MM.1S (cell line): ENCODE measurements around the gene PEA15.

Experiments used
- DNase-seq: peaks from one replicate; pipeline ENCODE4 v3.0.0-alpha.2; 2015
- H2AFZ ChIP-seq: fragments of 300-600 bp; sonication (generic); 2 replicates; pipeline ENCODE4 v1.6.0; 2016; ENCODE audit warnings: antibody characterized with exemption, low read length
- H3F3A ChIP-seq: fragments of 300-600 bp; sonication (generic); 2 replicates; pipeline ENCODE4 v1.6.1; 2016; ENCODE audit warnings: mild to moderate bottlenecking, antibody characterized with exemption, low read length, moderate library complexity, mixed read lengths; ENCODE audit not compliant: insufficient read depth
- H3K27ac ChIP-seq: fragments of 300-600 bp; sonication (generic); 2 replicates; pipeline ENCODE4 v1.5.1; 2016; ENCODE audit warnings: mild to moderate bottlenecking, low read length
- H3K27me3 ChIP-seq: fragments of 300-600 bp; sonication (generic); replicated peaks from 2 replicates; pipeline ENCODE4 v1.6.0; 2016; ENCODE audit warnings: low read length; ENCODE audit not compliant: insufficient read depth
- H3K36me3 ChIP-seq: fragments of 300-600 bp; sonication (generic); replicated peaks from 2 replicates; pipeline ENCODE4 v1.6.1; 2016; ENCODE audit warnings: mild to moderate bottlenecking, low read length, mixed read lengths; ENCODE audit not compliant: insufficient read depth
- H3K4me1 ChIP-seq: fragments of 300-600 bp; sonication (generic); 2 replicates; pipeline ENCODE4 v1.6.1; 2016; ENCODE audit warnings: low read length, mixed read lengths
- H3K4me2 ChIP-seq: fragments of 300-600 bp; sonication (generic); 2 replicates; pipeline ENCODE4 v1.6.0; 2016; ENCODE audit warnings: low read depth, low read length
- H3K4me3 ChIP-seq: fragments of 300-600 bp; sonication (generic); 2 replicates; pipeline ENCODE4 v1.5.1; 2016; ENCODE audit warnings: low read length, mixed read lengths
- H3K79me2 ChIP-seq: fragments of 300-600 bp; sonication (generic); 2 replicates; pipeline ENCODE4 v1.6.1; 2016; ENCODE audit warnings: mixed run types, low read length, mixed read lengths
- H3K9ac ChIP-seq: fragments of 300-600 bp; sonication (generic); 2 replicates; pipeline ENCODE4 v1.6.1; 2016; ENCODE audit warnings: low read length, mixed read lengths
- H3K9me2 ChIP-seq: fragments of 300-600 bp; sonication (generic); replicated peaks from 2 replicates; pipeline ENCODE4 v1.6.1; 2016; ENCODE audit warnings: mild to moderate bottlenecking, low read length, mixed read lengths; ENCODE audit not compliant: insufficient read depth
- H3K9me3 ChIP-seq: fragments of 300-600 bp; sonication (generic); replicated peaks from 2 replicates; pipeline ENCODE4 v1.6.1; 2016; ENCODE audit warnings: mild to moderate bottlenecking, low read length, mixed read lengths; ENCODE audit not compliant: insufficient read depth
- H4K20me1 ChIP-seq: fragments of 300-600 bp; sonication (generic); 2 replicates; pipeline ENCODE4 v1.6.1; 2016; ENCODE audit warnings: mild to moderate bottlenecking, low read length, moderate library complexity, mixed read lengths; ENCODE audit not compliant: insufficient read depth
- CTCF ChIP-seq: fragments of 300-600 bp; sonication (generic); IDR thresholded peaks from 2 replicates; pipeline ENCODE4 v1.5.1; 2016; ENCODE audit warnings: antibody characterized with exemption, low read length, mixed read lengths
- EZH2 ChIP-seq: fragments of 300-600 bp; sonication (generic); optimal IDR thresholded peaks from 2 replicates; pipeline ENCODE3; 2017; ENCODE audit warnings: low read depth, mild to moderate bottlenecking, antibody characterized with exemption, low read length, mixed read lengths
- EZH2phosphoT487 ChIP-seq: fragments of 300-600 bp; sonication (generic); IDR thresholded peaks from 2 replicates; pipeline ENCODE4 v1.6.1; 2018; ENCODE audit warnings: antibody characterized with exemption, low read length

Gene PEA15

DNA sequence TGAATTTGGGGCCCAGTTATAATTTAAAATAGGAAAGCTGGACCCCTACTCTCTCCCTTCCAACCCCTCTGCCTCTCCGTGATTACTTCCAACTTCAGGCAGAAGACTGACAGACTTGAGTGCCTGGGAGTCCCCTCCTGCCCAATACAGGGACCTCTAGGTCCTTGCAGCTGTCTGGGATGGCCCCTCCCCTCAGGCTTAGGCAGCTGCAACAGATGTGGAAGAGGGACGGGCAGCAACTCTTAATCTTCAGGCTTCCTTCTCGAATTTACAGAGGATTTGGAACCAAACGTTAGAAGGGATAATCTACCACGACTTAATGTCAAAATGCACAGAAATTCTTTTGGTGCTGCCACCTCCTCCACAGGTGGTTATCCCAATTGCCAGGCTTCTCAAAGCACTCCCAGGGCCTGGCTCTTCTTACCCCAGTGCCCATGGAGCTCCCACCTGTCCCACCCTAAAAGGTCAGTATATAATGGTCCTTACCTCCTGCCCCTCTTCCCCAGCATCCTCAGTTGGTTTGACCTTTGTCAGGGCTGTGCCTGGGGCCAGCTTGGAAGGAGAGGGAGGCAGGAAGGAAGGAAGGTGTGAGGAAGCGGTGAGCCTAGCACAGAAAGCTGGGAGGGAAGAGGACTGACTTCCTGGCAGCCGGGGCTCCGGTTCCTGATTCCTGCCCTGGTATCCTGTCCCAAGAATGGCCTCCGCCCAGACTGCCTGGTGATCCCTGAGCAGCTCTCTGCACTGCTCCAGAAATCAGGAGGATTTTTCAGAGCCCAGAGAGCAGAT lies 2.8 kb downstream of the PEA15 start:
- Histone ChIP-seq H3K4me2 (no peak overlapping the region), H3K27ac (no peak overlapping the region), H3K79me2 (peaks cover 57% of the 10 kb centered on the region)

DNA sequence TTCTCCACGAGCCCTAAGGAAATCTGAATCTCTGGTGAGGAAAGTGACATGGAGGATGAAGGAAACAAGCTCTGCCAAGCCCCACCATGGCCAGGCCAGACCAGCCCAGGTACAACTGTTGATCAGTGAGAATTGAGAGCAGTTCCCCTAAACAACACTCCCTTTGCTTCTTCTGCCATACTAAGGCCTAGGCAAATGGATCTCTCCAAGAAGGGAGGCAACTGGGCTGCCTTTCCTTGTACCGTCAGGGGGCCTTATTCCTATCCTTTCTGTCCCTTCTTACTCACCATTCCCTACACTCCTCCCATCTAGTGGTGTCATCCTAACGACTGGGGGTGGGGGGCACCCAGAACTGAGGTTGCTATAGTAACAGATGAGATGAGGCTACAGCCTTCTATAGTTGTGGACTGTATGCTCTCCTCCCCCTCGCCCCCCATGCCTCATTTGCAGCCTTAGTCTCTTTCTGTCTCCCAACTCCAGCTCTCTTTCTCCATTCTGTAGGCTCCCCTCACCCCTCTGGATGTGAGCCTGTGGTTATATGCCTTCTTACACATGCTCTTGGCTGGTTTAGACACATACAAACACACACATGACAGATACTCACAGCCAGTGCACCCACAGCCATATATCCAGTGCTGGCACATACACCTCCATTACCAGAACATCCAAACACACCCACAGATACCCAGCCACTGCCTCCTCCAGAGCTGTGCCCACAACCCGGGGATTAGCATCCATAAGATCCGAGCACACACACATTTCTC lies 3.6 kb downstream of the PEA15 start:
- Histone ChIP-seq H3K36me3 (no peaks in the 10 kb centered on the region), H3K79me2 (peaks cover 57% of the 10 kb centered on the region), H2AFZ (no peak overlapping the region), H3K4me2 (no peak overlapping the region), H4K20me1 (no peaks in the 10 kb centered on the region), H3F3A (peaks cover 28% of the 10 kb centered on the region), H3K9me2 (no peaks in the 10 kb centered on the region), H3K4me3 (no peak overlapping the region), H3K4me1 (peaks cover 24% of the 10 kb centered on the region), H3K27me3 (no peaks in the 10 kb centered on the region), H3K9me3 (no peaks in the 10 kb centered on the region), H3K27ac (no peak overlapping the region), H3K9ac (no peak overlapping the region)
- no peak for TF ChIP-seq EZH2
- no peak for TF ChIP-seq CTCF
- TF ChIP-seq EZH2phosphoT487 = no peak
- DNase-seq = no peak

More for the DNA sequence above, 2.8 kb downstream of the PEA15 start:
- Histone ChIP-seq H3K36me3 (no peaks in the 10 kb centered on the region), H3K9ac (no peak overlapping the region), H3K9me3 (no peaks in the 10 kb centered on the region), H3K27me3 (no peaks in the 10 kb centered on the region), H3K9me2 (no peaks in the 10 kb centered on the region), H3F3A (peaks cover 30% of the 10 kb centered on the region), H3K4me1 (peaks cover 24% of the 10 kb centered on the region), H4K20me1 (no peaks in the 10 kb centered on the region), H2AFZ (no peak overlapping the region), H3K4me3 (no peak overlapping the region)
- no peak for DNase-seq
- TF ChIP-seq EZH2phosphoT487 (no peak), CTCF (no peak), EZH2 (no peak)

DNA sequence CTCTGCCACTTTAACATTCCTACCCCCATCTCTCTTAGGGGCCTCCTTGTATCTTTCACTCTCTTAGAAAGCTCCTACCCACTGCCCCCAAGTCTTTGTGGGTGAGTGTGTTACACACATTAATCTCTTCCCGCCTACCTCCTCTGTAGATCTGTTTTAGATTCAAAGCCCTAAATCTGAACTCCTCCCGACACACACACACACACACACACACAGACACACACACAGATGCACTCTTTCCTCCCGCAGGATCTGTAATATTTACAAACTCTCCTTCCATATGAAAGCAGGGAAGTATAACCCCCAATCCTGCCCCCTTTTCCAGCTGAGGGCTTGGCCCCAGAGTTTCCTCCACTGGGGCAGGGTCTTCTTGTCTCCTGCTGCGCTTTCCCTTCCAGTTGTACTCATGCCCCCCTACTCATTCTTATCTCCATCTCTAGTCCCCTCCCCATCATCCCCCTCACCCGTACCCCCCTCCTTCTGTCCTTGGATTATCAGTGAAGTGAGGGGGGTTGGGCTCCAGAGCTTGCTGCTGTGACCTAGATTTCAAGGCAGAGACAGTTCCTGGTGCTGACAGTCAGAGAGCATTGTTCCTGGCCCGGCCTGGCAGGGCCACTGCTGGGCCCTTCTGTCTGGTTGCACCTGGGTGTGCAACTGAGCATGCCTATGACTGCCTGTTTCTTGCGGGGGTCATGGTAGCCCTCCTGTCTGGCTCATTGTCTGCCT lies 4.3 kb downstream of the PEA15 start:
- H3K9me3 ChIP-seq = no peaks in the 10 kb centered on the region
- H3K9me2 ChIP-seq = no peaks in the 10 kb centered on the region
- H3K79me2 ChIP-seq = peaks cover 57% of the 10 kb centered on the region
- H3K27me3 ChIP-seq = no peaks in the 10 kb centered on the region
- H3F3A ChIP-seq = peaks cover 20% of the 10 kb centered on the region
- DNase-seq = no peak
- H3K36me3 ChIP-seq = no peaks in the 10 kb centered on the region
- TF ChIP-seq EZH2phosphoT487 = no peak
- no peak for TF ChIP-seq EZH2
- TF ChIP-seq CTCF = no peak
- H3K4me3 ChIP-seq = no peak overlapping the region
- H4K20me1 ChIP-seq = no peaks in the 10 kb centered on the region
- peaks cover 17% of the 10 kb centered on the region for H3K4me1 ChIP-seq
- no peak overlapping the region for H3K4me2 ChIP-seq
- H3K9ac ChIP-seq = no peak overlapping the region
- H2AFZ ChIP-seq = no peak overlapping the region
- no peak overlapping the region for H3K27ac ChIP-seq
